NCI-H2107 treated with DMSO at 0.1 percent for 48 hours (cell line): ENCODE data around the gene LRRC55.

Source experiments
- DNase-seq: peaks from one replicate; lab custom pipeline; 2025; ENCODE audit not compliant: unreplicated experiment; lab: John Stamatoyannopoulos, UW

LRRC55 gene

DNA sequence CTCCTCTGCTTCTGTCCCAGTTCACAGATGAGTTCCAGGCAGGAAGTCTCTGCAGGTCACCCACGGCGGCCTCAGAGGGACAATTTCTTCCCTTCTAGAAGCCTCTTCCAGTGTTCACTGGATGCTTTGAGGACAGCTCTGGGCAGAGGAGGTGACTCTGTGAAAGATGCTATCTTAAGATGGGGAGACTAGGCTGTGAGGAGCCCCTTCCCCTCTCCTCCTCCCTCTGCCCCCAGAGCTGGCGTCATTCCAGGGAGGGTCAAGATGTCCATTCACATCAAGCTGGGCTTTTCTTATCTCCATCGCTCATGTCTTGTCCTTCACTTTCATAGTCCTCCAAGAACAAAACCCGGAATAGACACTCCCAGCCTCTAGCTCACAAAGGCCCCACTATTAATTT is 51.9 kb downstream of the LRRC55 start:
- no peak for DNase-seq

DNA sequence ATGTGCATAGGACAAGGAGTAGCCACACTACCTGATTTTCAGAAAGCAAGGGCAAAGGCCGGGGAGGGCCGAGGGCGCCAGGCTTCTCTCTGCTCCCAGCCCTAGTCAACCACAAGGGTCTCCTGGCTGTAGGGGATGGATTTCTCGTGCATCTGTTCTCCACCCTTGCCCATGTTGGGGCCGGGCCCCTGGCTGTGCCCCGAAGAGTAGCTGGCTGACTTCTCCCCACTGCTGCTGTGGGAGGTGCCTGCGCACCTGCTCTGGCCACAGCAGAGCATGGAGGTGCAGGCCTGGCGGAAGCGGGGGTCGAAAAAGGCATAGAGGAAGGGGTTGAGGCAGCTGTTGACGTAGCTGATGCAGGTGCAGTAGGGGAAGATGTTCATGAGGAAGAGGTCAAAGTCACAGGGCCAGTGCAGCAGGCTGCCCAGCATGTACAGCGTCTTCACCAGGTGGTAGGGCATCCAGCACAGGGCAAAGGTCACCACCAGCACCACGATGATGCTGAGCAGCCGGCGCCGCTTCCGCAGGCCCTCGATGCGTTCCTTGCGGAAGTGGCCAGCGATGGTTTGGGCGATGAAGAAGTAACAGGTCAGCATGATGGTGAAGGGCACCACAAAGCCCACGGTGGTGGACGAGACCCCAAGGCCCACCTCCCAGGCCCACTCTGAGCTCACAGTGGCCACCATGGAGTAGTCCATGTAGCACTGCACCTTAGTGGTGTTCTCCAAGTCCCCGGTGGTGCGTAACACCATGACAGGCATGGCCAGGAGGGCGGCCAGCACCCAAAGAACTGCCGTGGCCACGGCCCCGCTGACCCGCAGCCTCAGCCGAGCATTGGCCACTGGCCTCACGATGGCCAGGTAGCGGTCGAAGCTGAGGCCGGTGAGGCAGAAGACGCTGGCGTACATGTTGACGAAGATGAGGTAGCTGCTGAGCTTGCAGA is 54.3 kb downstream of the LRRC55 start:
- DNase-seq = no peak

GRCh38 chr11:57237204-57237681 is 55.5 kb downstream of the LRRC55 start, which contains the start of gene APLNR:
APLNR (minus strand) TSS chr11:57237250; CDS start chr11:57237004, 246 bp downstream.
- no peak for DNase-seq

- DNase-seq = no peak
Measured at GRCh38 chr11:57239348-57239747, 57.6 kb downstream of the LRRC55 start.

GRCh38 chr11:57240007-57240406 is 58.3 kb downstream of the LRRC55 start:
- DNase-seq = no peak

DNA sequence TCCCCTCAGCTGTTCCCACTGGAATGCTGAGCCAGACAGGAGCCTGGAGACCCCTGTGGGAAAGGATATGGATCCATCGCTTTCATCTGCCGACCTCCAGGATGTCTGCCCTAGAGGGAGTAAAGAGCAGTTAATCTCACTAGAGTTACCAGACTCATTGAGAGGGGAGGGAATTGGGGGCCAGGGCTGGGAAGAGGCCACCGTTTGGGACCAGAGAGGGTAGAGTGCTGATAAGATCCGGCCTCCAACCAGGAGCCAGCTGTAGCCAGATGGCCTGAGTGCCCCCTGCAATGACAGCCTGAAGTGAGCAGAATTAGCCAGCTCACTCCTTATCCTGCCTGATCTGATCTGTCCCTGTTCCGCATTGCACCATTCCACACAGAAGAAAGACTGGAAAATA is 59.0 kb downstream of the LRRC55 start:
- DNase-seq = no peak
